BJ (cell line): ENCODE results near the gene MEA1. TPM values are rescaled to one million over a fixed set of nuclear protein-coding genes. Genes with fewer than 3 reads are reported as not detected.

Source experiments
- CTCF ChIA-PET: fragments of 350-600 bp; formaldehyde crosslinking; extraction: SDS; loops from one replicate; lab custom pipeline; 2021; ENCODE audit warnings: antibody characterized with exemption, inconsistent platforms; lab: Yijun Ruan, JAX
- POLR2A ChIA-PET: fragments of 300-600 bp; sonication (Branson Sonifier 250); formaldehyde crosslinking; extraction: SDS; loops from one replicate; lab custom pipeline; 2021; ENCODE audit warnings: antibody characterized with exemption; lab: Charles Lee
- DNase-seq: peaks from one replicate; pipeline ENCODE4 v3.0.0-alpha.2; 2011; ENCODE audit warnings: low read depth
- H3K27me3 ChIP-seq: 2 replicates; pipeline ENCODE4 v1.6.0; 2011; ENCODE audit warnings: low read length; ENCODE audit not compliant: control insufficient read depth, insufficient read depth
- H3K36me3 ChIP-seq: 2 replicates; pipeline ENCODE4 v1.5.1; 2011; ENCODE audit warnings: low read length; ENCODE audit not compliant: control insufficient read depth, insufficient read depth
- H3K4me3 ChIP-seq: 2 replicates; pipeline ENCODE4 v1.5.1; 2011; ENCODE audit warnings: low read depth, mild to moderate bottlenecking, control low read depth, low read length
- CTCF ChIP-seq: IDR thresholded peaks from 2 replicates; pipeline ENCODE4 v1.5.1; 2011; ENCODE audit warnings: low read depth, mild to moderate bottlenecking, control low read depth, inconsistent platforms, low read length, moderate library complexity; ENCODE audit not compliant: insufficient read depth
- polyA plus RNA-seq: library from polyadenylated mRNA; depleted of rRNA; stranded (reverse); fragments of >200 nt; gene quantifications from 2 replicates; pipeline ENCODE4 v1.2.3, GENCODE V29; 2011

MEA1 gene
- polyA plus RNA-seq, 1 experiment = 107 TPM

- no peak for TF ChIP-seq CTCF
- Histone ChIP-seq H3K36me3 (no peaks in the 10 kb centered on the region), H3K27me3 (no peaks in the 10 kb centered on the region), H3K4me3 (peak overlapping the region; percentile 71)
- POLR2A ChIA-PET = no interaction called here
- DNase-seq = no peak
- CTCF ChIA-PET = interaction anchor here (0.6 to 3.7 kb wide), 7 partner anchors 9 to 114 kb away, joined by 3 to 25 read pairs (median 4); no protein-coding TSS in a partner anchor
These were observed 46.4 kb upstream of the MEA1 start for GRCh38 chr6:43060034-43060754.

GRCh38 chr6:43059168-43060033 lies 45.7 kb upstream of the MEA1 start, which contains the start of the genes KLC4 and MRPL2:
Gene KLC4 (plus strand): TSS chr6:43059631. CDS start chr6:43061336, 1,705 bp downstream.
Gene MRPL2 (minus strand): TSS chr6:43059434. CDS start chr6:43059381, 53 bp downstream.
- POLR2A ChIA-PET = interaction anchor here (0.6 to 0.8 kb wide), 2 partner anchors 18 to 102 kb away, joined by 3 to 4 read pairs; no protein-coding TSS in a partner anchor
- no peaks in the 10 kb centered on the region for H3K27me3 ChIP-seq
- peak; percentile 96 for DNase-seq
- no peak for TF ChIP-seq CTCF
- H3K4me3 ChIP-seq = peak within 1 kb of the TSS; percentile 71
- no peaks in the 10 kb centered on the region for H3K36me3 ChIP-seq
- CTCF ChIA-PET = interaction anchor here (1.0 to 3.7 kb wide), 5 partner anchors 10 to 115 kb away, joined by 4 to 25 read pairs (median 5); no protein-coding TSS in a partner anchor

GRCh38 chr6:43058531-43058930 lies 44.8 kb upstream of the MEA1 start:
- POLR2A ChIA-PET = interaction anchor here (0.8 kb wide), 1 partner anchor 101 kb away, joined by 3 read pairs; no protein-coding TSS in a partner anchor
- CTCF ChIA-PET = interaction anchor here (1.2 to 3.7 kb wide), 2 partner anchors 71 to 85 kb away, joined by 4 to 25 read pairs; no protein-coding TSS in a partner anchor
- DNase-seq = no peak
- Histone ChIP-seq H3K36me3 (no peaks in the 10 kb centered on the region; the same call in 1 of the 2 replicates), H3K27me3 (no peaks in the 10 kb centered on the region), H3K4me3 (peak overlapping the region; percentile 71)
- no peak for TF ChIP-seq CTCF

DNA sequence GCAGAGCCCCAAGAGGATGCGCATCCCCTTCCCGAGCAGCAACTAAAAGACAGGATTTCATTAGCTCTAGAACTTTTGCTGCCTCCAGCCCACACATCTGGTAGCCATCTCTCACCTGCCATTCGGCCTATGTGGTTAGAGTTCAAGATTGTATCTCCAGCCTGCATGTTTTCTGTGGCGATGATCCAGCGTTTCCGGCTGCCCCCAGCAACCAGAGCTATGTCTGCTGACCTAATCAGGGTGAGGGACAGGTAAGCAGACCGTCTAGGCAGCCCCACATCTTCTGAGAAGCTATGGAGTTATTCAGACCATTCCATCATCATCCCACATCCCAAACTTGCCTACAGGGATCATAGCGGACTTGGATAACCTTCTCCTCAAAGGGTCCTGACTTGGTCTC lies 42.2 kb upstream of the MEA1 start:
- ChIA-PET POLR2A (no interaction called here), CTCF (interaction anchor here (1.0 kb wide), 1 partner anchor 74 kb away, joined by 5 read pairs; no protein-coding TSS in a partner anchor)
- Histone ChIP-seq H3K27me3 (no peaks in the 10 kb centered on the region), H3K36me3 (peaks cover under 1% of the 10 kb centered on the region), H3K4me3 (no peak overlapping the region)
- no peak for DNase-seq
- TF ChIP-seq CTCF = no peak
